ENCODE results near the gene MGAT4A.
"Not testable (repeated sequence)": the region's sequence is repeated elsewhere in the genome, so short reads cannot be mapped to it uniquely, and the experiment has no call there.

MGAT4A gene

GRCh38 chr2:98759827-98760625, 29.1 kb upstream of the MGAT4A start:
- no peak for DNase-seq (ENCODE audit: low spot score)

GRCh38 chr2:98759338-98759737, 28.4 kb upstream of the MGAT4A start:
- no peak for DNase-seq (ENCODE audit: low spot score)

GRCh38 chr2:98757904-98758421, 27.0 kb upstream of the MGAT4A start:
- DNase-seq (ENCODE audit: low spot score) = no peak

GRCh38 chr2:98753801-98754200, 22.9 kb upstream of the MGAT4A start:
- DNase-seq (ENCODE audit: low spot score) = no peak

GRCh38 chr2:98752711-98753110, 21.8 kb upstream of the MGAT4A start:
- not testable (repeated sequence) for DNase-seq (ENCODE audit: low spot score)

- DNase-seq (ENCODE audit: low spot score) = no peak
Observed at GRCh38 chr2:98751748-98752147, 20.8 kb upstream of the MGAT4A start.

- DNase-seq (ENCODE audit: low spot score) = no peak
Observed at GRCh38 chr2:98750593-98751282, 19.8 kb upstream of the MGAT4A start.

GRCh38 chr2:98749066-98749450, 18.1 kb upstream of the MGAT4A start:
- no peak for DNase-seq (ENCODE audit: low spot score)

GRCh38 chr2:98748292-98749065, 17.5 kb upstream of the MGAT4A start:
- DNase-seq (ENCODE audit: low spot score) = no peak

GRCh38 chr2:98747888-98748287, 17.0 kb upstream of the MGAT4A start:
- DNase-seq (ENCODE audit: low spot score) = no peak

GRCh38 chr2:98746426-98746825, 15.5 kb upstream of the MGAT4A start:
- DNase-seq (ENCODE audit: low spot score) = no peak

GRCh38 chr2:98744595-98744994, 13.7 kb upstream of the MGAT4A start:
- DNase-seq (ENCODE audit: low spot score) = no peak

- DNase-seq (ENCODE audit: low spot score) = no peak
Observed at GRCh38 chr2:98743835-98744234, 12.9 kb upstream of the MGAT4A start.

GRCh38 chr2:98739020-98739419, 8.1 kb upstream of the MGAT4A start:
- no peak for DNase-seq (ENCODE audit: low spot score)

GRCh38 chr2:98738304-98738703, 7.4 kb upstream of the MGAT4A start:
- no peak for DNase-seq (ENCODE audit: low spot score)

- no peak for DNase-seq (ENCODE audit: low spot score)
Observed at GRCh38 chr2:98737848-98738247, 6.9 kb upstream of the MGAT4A start.

- no peak for DNase-seq (ENCODE audit: low spot score)
Observed at GRCh38 chr2:98736464-98736889, 5.5 kb upstream of the MGAT4A start.

GRCh38 chr2:98734823-98735260, 3.9 kb upstream of the MGAT4A start:
- no peak for DNase-seq (ENCODE audit: low spot score)

GRCh38 chr2:98734162-98734561, 3.2 kb upstream of the MGAT4A start:
- no peak for DNase-seq (ENCODE audit: low spot score)

- DNase-seq (ENCODE audit: low spot score) = no peak
Observed at GRCh38 chr2:98732430-98733051, 1.6 kb upstream of the MGAT4A start.

GRCh38 chr2:98731894-98732349, 990 bp upstream of the MGAT4A start:
- DNase-seq (ENCODE audit: low spot score) = peak; percentile 13

- DNase-seq (ENCODE audit: low spot score) = no peak
Observed at GRCh38 chr2:98730707-98731040, 258 bp downstream of the MGAT4A start.

Measured in SK-N-DZ (cell line).